Stimulated activated CD4-positive, alpha-beta T cell treated with anti-CD3 and anti-CD28 coated beads, Interleukin-2, amount 100 ng/mL, for 24 hours (primary cell): ENCODE measurements around the gene NPNT.

Experiments used
- DNase-seq, 2 donors: peaks; one replicate each; pipeline ENCODE4 v3.0.0-alpha.2; 2020

Gene NPNT

DNA sequence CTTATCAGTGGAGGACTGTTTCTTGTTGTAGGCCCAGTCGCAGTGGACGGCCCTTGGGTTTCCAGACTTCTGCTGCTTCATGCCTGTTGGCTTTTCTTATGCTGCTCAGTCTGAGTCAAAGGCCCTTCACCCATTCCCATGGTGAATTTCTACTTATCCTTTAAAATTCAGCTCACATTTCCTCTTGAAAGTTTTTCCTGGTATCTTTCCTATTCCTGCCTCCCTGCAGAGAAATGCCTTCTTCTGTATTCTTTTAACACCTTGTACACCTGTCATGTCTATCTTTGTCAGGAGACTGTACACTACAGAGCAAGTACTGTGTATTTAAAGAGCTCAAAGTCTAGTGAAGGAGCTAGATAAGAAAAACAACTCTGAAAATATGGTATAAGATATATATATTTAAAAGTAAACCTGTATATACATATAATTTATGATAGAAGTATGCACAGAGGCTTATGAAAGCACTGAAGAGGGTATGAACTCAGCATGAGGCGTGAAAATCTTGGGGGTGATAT, 22.0 kb downstream of the NPNT start:
- DNase-seq, result no peak

DNA sequence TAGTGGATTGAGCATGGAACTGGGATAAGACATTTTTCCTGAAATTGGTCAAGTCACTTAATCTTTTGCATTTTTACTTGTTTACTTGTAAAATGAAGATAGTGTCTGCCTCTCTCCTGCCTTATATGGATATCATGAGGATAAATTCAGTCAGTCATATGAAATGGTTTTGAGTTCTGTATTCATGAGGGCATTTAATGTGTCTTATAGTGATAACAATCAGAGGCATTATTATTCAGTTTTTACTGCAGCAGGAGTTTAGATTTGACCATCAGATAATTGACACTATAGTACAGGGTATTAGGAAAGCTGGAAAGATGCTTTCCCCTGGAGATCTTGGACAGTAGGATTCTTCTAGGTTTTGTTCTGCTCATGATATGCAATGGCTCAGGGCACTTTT, 26.0 kb downstream of the NPNT start:
- no peak for DNase-seq

DNA sequence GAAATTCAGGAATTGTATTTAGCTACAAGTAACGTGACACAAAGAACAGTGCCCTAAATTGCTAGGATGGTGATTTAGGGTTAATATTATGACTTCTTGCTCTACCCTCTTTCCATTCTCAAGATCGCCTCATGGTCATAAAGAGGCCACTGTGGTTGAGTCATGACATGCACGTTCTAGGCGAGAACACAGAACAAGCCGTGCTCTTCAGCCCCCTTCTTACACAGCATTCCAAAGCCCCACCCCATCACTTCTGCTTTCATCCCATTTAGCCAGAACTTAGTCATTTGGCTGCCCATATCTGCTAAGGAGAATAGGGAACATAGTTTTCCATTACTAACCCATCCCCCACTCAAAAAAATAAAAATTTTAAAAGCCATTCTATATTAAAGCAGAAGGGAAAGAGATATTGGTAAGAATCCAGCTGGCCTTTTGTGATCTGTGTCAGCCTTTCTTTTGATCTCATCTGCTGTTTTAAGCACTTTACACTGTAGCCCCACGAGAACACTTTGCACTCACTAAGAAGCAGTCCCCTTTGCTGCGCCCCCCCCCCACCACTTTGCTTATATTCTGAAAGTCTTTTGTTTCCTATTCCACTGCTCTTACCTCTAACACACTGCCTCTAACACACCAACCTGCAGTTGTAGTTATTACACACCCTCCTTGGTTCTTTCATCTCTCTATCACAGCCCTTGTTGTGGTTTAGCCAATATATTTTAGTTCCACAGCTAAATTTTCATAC, 28.4 kb downstream of the NPNT start:
- no peak for DNase-seq

DNA sequence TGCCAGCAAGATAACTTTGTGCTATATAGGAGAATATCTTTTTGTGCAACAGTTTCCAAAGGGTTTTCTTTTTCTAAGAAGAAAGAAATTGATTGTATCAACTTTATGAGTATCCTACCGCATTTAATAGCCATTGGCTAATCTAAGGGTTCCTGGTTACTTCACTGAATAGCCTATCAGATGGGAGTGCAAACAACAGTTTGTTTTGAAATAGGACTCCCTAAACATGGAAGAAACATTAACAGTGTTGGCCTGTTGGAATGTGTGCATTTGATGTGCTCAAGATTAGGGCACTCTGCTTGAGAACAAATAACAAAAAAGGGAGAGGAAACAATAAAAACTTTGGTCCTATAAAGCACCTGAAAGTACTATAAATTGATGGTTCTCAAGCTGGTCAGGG, 29.1 kb downstream of the NPNT start:
- no peak for DNase-seq

DNA sequence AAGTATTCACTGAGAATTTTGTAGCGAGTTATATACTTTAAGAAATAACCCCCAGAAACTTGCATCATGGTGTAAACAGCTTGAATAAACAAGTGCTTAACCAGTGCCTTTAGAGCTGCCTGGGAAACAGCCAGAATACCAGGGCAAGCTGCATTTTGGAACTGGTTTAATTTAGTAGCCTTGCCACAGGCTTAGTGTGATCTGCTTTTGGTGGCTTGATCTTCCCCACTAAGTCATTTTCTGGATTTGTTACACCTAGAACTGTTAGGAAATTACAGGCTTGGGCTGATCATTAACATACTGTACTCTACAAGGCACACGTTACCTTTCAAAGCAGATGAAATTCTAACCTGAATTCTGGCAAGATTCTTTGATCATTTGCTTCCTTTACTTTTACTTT, 35.4 kb downstream of the NPNT start:
- DNase-seq, result no peak

DNA sequence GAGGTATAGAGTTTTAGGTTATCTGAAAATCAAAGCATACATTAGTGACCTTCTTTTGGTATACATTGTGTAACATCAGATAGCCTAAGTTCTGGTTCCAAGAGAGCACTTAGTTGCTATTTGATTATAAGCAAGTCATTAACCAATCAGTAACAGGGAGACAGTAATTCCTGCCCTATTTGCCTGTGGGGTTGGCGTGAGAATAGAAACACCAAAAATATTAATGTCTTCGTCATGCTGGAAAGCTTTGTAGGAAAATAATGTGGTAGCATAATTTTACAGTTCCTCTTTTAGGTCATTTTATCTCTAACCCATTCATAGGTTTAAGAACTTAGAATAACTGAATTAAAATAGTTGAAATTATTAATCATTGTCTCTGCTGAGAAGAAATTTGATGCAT, 37.8 kb downstream of the NPNT start:
- no peak for DNase-seq

DNA sequence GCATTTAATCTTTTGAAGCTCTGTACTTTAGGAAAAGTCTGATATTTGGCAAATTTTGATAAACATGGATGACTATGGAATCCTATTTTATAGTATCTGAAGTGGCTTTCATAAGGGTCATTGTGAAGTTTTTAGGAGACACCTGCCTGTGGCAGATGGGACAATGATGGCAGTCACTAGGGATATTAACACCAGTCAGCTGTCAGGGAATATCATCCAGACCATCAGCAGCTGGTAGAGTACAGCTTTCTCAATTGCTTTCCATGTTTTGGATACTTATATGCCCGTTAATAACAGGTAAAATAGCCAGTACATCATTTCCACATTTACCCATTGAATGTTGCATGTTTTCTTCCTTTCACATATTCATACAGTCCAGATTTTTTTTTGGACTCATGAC, 39.1 kb downstream of the NPNT start:
- no peak for DNase-seq

DNA sequence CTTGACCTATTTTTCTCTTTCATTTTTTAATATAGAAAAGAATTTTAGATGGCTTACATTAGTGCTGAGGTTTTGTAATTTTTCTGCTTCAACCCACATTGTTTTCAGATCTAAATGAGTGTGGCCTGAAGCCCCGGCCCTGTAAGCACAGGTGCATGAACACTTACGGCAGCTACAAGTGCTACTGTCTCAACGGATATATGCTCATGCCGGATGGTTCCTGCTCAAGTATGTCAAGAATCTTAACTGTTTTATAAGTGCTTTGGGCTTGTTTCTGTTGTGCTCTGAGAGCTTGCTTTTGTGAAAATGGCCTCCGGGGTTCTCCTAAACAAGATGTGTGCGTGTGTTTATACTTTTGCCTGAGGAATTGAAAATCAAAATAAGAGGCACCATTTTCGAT, 41.6 kb downstream of the NPNT start:
- DNase-seq, result no peak

DNA sequence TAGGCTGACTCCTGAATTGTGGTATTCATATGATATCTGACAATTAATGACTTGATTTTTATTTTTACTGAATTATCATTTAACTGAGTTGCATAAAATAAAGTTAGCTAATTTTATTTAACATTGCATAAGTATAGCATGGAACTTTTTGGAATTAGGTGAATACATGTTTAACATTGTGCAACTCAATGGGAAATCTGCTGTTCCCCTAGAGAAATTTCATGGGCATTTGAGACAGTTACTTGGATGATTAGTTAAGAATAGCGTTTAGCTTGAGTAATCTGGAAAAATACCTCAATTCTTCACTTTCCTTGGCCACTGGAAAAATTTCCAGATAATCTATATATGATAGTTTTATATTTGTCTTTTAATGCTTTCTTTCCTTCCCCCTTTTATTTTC, 42.5 kb downstream of the NPNT start:
- no peak for DNase-seq

DNA sequence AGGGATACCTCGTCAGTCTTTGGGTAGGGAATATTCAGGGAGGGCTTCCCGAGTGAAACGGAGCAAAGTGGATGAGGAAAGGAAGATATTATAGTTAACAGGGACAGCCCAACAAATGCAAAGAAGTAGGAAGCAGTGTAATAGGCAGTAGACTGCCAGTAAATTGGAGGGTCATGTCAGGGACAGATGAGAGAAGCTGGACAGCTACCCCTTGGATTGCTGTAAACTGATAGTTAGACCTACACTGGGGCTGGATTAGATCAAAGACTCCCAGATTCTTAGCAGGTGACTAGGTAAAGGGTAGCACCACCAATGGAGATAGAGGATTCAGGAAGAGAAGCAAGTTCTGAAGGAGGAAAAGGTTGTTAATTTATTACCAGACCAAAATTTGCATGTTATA, 48.0 kb downstream of the NPNT start:
- DNase-seq, result no peak

DNA sequence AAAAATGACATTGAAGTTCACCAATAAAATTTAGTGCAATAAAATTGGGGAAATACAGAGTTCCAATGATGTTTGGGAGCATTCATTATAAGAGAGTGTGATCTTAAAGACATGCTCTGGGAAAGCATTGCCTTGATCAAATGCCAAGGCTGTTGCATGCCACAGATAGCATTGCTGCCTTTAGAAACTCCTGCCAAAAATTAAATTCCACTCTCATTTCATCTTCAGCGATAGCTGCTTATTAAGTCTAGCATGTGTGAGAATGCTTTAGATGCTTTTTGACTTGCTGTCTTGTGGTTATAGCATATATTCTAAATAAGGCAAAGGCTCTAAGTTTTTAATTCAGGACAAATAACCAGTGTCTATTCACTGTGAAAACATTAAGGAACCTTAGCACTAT, 49.3 kb downstream of the NPNT start:
- DNase-seq, result no peak

DNA sequence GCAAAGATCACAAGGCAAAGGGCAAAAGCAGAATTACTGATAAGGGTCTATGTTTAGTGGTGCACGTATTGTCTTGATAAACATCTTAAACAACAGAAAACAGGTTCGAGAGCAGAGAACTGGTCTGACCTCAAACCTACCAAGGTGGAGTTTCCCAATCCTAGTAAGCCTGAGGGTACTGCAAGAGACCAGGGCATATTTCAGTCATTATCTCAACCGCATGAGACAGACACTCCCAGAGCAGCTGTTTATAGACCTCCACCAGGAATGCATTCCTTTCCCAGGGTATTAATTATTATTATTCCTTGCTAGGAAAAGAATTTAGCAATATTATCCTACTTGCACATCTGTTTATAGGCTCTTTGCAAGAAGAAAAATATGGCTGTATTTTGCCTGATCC, 51.5 kb downstream of the NPNT start:
- no peak for DNase-seq

DNA sequence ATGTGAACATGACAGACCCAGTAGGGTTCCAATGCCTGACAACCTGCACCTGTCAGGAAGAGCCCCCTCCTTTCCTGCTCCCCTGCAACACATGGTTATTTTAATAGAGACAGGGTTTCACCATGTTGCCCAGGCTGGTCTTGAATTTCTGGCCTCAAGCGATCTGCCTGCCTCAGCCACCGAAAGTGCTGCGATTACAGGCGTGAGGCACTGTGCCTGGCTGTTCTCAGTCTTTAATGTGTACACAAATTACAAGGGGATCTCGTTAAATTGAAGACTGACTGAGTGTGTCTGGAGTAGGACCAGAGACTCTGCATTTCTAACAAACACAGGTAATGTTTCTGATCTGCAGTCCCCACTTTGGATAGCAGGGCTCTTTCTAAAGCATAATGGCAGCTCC, 55.4 kb downstream of the NPNT start:
- no peak for DNase-seq

DNA sequence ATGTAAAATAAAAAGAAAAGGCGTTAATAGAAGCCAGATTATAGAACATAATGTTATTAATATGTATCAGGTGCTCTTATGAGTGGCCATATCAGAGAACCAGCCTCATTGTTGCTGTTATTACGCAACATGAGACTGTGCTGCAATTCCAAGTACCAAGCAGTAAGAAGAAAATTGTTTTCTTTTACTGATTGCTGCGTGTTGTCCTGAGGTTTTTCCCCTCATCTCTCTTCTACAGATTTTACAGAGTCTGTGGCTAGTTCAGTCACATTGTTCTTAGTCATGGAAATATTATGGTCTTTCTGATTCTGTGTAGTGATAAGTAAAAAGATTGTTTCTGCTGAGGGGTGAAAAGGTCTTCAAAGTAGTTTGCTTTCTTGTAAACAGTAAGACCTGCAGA, 55.9 kb downstream of the NPNT start:
- DNase-seq, result no peak

DNA sequence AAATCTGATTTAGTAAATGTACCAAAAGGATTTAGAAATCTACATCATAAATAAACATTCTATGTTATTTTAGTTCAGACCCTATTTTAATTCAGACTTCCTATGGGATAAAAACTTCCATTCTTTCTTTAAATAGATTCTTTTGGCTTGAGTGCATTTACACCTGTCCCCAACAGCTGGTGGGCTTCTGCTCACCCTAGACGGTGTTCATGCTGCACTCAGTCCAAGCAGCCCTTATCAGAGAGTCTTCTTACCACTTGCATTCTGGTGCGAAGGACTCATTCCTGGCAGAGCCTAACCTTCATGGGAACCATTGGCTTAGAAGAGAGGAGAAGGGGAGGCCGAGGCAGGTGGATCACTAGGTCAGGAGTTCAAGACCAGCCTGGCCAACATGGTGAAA, 57.3 kb downstream of the NPNT start:
- DNase-seq, result no peak

DNA sequence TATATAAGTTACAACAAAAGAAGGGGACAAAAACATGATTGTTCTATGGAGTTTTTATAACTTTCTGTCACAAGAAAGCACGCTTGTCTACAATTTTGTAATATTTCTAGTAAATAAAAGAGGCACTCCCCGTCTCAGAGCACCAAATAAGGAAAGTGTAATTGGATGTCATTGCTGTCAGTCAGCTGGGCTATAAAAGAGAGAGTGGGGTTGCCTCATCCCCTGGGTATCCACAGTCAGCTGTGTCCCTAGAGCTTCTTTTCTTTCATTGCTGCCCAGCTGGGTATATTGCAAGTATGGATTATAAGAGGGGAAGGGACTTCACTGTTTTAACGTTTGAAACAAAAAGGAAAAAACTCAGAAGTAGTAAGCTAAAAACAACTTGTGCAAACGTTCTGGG, 61.3 kb downstream of the NPNT start:
- no peak for DNase-seq

DNA sequence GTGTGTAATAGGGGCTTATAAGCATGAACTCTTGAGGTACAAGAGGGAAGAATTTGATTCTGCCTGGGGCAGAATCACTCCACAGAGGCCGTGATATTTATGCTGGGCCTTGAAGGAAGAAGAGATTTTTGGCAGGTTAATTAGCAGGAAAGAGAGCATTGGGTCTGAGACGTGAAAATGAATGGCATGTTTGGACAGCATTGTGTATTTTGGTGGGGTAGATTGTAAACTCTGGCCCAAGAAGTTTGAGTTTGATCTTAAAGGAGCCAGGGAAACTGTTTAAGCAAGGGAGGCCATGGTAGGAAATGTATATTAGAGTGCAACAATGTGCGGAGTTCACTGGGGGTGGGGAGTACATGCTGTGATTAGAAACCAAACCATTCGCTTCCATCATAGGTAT, 62.4 kb downstream of the NPNT start:
- DNase-seq, result no peak

DNA sequence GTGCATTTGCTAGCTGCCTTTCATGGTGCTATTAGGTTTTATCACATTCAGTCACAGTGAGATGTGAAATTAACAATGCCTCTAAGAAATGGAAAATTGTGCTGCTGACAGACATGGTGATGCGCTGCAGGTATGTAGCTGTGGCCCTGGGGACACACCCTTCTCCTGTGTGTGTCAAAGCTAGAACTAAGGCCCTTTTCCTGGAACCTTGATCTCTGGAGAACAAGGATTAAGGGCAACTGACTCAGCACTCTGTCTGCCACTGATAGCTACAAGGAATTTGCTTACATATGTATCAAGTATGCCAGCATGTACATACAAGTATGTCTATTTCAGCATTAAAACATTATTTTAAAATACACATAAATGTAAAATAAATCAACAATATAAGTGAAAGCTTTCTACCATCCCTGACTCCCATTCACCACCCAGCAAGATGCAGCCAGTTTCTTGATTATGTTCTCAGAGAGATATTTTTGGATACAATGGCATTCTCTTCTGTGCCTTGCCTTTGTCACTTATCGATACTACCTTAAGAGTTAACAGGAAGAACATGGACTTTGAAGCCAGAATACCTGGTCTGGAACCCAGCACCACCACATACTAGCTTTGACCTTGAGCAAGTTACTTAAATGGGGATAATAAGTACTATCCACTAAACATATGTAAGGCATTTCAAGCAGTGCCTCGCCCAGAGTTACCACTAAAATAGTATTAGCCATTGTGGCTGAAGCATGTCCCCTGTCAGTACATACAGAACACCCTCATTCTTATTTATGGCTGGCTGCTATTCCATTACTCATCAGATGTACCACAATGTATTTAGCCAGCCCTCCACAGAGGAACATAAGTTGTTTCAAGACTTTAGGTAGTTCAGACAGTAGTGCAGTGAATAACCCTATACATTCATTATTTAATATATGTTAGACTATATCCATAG, 68.5 kb downstream of the NPNT start:
- no peak for DNase-seq

DNA sequence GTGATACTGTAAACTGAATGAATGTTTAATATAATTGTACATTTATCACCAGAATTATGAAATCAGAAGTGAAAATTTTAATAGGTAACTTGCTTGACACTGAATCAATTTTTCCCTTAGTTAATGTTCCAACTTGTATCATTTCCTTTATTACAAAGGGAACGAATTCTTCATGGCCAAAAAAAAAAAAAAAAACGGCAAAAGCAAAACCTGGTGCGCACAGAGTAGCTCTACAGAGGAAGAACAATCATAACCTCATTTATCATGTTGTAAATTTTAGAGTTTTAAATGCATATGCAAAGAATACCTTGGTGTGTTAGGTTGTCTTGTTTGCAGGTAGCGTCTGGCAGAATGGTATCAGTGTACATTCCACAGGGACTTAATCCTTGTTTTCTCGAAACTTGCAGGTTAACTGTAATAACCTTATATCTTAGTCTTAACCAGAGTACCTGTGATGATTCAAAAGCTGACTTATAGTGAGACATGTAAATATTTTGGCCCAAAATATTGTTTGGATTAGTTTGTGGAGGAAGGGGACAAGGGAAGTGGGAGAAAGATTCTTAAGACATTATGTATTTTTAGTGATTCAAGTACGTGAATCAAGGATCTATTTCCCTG, 70.0 kb downstream of the NPNT start:
- DNase-seq, result no peak

DNA sequence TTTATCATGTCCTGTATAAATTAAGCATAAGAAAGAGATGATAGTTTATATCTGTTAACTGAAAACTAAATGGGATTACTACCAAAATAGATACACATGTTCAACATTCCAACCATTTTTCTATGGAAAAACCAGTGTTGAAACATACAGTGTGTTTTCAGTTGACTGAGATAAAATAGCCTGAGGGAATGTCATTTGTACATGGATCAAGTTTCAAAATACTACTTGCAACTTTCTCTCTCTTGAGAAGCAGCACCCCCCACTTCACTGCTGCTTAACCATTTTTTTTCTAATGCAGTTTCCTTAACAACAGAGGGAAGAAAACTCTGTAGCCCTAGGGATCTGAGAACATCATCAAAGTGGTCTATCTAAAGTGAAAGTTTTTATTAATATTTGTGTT, 70.8 kb downstream of the NPNT start:
- DNase-seq, result no peak

DNA sequence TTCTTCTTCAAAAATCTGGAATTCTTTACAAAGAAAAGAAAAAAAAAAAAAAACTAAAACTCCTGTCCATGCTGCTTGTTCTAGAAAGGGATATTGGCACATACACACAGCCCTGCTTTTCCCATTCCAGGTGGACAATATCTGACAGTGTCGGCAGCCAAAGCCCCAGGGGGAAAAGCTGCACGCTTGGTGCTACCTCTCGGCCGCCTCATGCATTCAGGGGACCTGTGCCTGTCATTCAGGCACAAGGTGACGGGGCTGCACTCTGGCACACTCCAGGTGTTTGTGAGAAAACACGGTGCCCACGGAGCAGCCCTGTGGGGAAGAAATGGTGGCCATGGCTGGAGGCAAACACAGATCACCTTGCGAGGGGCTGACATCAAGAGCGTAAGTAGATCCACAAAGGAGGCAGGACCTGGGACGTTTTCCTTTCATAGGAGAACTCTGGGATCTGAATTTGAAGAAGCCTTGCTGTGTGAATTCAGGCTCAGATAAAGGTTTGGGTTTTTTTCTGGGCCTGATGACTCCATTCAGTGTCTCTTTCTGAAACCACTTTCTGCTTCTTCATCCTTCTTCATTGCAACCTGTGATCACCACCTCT, 71.9 kb downstream of the NPNT start:
- no peak for DNase-seq

DNA sequence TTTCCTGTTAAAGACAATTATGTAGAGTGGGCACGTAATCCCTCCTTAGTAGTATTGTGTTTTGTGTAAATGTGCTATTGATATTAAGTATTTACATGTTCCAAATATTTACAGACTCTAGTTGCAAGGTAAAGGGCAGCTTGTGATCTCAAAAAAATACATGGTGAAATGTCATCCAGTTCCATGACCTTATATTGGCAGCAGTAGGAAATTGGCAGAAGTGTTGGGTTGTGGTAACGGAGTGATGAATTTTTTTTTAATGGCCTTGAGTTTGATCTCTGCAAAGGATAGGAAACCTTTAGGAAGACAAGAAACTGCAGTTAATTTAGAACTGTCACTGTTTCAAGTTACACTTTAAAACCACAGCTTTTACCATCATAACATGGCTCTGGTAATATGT, 74.3 kb downstream of the NPNT start:
- DNase-seq, result no peak

DNA sequence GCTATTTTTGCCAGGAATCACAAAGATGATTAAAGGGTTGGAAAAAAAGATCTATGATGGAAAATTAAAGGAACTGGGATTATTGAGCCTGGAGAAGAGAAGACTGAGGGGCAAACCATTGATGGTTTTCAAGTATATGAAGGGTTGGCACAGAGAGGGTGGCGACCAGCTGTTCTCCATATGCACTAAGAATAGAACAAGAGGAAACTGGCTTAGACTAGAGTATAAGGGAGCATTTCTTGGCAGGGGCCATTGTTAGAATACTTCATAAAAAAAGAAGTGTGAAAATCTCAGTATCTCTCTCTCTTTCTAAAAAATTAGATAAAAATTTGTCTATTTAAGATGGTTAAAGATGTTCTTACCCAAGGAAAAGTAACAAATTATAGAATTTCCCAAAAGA, 75.1 kb downstream of the NPNT start:
- DNase-seq, result no peak
